Amniotic stem cell (primary cell): ENCODE data around the gene ADIPOR1.
"Not testable (repeated sequence)": the region's sequence is repeated elsewhere in the genome, so short reads cannot be mapped to it uniquely, and the experiment has no call there.

Source experiments
- DNase-seq: peaks from one replicate; lab custom pipeline; 2025; lab: John Stamatoyannopoulos, UW

The ADIPOR1 gene

GRCh38 chr1:202936409-202936808 lies 21.7 kb downstream of the ADIPOR1 start:
- DNase-seq: not testable (repeated sequence)

GRCh38 chr1:202935844-202936243 lies 22.3 kb downstream of the ADIPOR1 start:
- DNase-seq: no peak

DNA sequence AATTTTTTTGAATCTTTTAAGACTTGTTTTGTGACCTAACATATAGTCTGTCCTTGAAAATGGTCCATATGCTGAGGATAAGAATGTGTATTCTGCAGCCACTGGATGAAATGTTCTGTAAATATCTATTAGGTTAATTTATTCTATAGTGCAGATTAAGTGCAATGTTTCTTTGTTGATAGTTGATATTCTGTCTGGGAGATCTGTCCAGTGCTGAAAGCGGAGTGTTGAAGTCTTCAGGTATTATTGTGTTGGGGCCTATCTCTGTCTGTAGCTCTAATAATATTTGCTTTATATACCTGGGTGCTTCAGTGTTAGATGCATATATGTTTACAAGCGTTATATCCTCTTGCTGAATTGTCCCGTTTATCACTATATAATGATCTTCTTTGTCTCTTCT lies 23.4 kb downstream of the ADIPOR1 start:
- no peak for DNase-seq

DNA sequence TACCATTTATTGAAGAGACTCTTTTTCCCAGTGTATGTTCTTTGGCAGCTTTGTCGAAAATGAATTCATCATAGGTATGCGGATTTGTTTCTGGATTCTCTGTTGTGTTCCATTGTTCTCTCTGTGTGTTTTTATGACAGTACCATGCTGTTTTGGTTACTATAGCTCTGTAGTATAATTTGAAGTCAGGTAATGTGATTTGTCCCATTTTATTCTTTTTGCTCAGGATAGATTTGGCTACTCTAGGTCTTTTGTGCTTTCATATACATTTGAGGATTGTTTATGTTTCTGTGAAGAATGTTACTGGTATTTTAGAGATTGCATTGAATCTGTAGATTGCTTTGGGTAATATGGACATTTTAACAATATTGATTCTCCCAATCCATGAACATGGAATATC lies 25.6 kb downstream of the ADIPOR1 start:
- no peak for DNase-seq

- DNase-seq: peak; percentile 90
Measured at GRCh38 chr1:202926581-202927491, 31.3 kb downstream of the ADIPOR1 start, which contains the start of gene KLHL12. KLHL12 (minus strand) TSS chr1:202927234; CDS start chr1:202925162, 2,072 bp downstream.

DNA sequence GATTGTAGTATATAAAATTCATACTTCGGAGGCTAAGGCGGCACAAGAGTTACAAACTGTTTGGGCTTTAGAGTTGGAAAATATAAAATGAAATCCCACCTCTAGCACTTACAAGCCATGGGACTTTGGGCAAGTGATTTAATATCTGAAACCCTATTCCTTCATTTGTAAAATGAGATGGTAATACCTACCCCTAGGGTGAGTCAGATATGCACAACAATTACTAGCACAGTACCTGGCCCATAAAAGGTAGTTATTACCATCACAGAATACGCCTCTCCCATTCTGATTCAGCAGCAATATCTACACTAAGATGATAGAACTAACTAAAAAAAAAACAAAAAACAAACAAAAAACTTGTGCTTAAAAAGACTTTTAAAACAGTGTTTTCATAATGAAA lies 34.6 kb downstream of the ADIPOR1 start:
- no peak for DNase-seq

GRCh38 chr1:202919615-202920014 lies 38.5 kb downstream of the ADIPOR1 start:
- DNase-seq: no peak

- DNase-seq: no peak
Measured at GRCh38 chr1:202915146-202915545, 43.0 kb downstream of the ADIPOR1 start.

DNA sequence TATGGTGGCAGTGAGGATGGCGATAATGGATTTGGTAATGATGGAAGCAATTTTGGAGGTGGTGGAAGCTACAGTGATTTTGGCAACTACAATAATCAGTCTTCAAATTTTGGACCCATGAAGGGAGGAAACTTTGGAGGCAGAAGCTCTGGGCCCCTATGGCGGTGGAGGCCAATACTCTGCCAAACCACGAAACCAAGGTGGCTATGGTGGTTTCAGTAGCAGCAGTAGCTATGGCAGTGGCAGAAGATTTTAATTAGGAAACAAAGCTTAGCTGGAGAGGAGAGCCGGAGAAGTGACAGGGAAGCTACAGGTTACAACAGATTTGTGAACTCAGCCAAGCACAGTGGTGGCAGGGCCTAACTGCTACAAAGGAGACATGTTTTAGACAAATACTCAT lies 45.6 kb downstream of the ADIPOR1 start:
- not testable (repeated sequence) for DNase-seq

DNA sequence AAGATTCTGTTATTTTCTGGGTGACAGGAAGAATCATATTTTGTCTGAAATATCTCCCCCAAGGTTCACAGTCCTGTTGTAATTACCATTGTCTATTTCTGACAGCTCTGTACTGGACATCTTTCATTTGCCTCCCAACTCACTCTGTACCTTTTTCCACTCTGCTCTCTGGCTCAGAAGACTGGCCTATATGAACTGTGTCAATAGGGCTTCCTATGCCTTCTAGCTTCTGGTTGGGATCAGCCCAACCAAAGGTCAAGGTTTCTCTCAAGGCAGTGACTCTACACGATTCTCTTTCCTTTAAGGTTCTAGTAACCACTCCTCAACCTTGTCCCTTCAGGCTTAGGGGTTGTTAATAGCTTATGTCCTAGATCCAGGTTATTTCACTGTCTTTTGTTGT lies 48.6 kb downstream of the ADIPOR1 start:
- no peak for DNase-seq

DNA sequence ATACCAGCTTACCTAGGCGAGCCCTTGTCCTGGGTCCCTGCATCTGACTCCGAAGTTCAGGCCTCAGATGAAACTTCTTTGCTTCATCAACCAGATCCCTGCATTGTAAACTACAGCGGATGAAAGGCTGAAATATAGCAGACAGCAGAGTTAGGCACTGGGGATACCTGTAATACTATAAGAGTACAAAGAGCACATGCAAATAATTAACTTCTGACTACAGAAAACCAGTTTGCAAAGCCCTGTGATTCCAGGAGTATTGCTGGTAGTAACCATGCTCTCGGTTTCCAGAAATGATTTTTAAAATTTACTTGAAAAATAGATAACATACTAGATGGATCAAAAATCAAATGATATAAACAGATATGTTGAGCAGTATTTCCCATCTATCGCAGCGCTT lies 49.1 kb downstream of the ADIPOR1 start:
- DNase-seq: no peak

DNA sequence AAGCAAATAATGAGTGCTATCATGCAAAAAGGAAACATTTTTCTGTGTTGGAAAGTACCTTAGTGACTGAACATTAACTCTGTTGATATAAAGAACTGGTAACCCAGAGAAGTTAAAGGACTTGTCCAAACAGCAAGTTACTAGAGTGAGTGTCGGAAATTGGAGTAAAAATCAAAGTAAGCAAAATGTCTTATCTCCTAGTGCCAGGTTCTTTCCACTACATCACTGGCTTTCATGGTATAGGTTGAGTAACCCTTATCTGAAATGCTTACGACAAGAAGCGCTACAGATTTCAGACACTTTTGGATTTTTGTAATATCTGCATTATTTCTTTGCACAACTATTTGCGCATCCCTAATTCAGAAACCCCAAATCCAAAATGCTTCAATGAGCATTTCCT lies 52.8 kb downstream of the ADIPOR1 start:
- no peak for DNase-seq

GRCh38 chr1:202903808-202904207 lies 54.3 kb downstream of the ADIPOR1 start:
- DNase-seq: not testable (repeated sequence)

GRCh38 chr1:202901555-202901954 lies 56.6 kb downstream of the ADIPOR1 start:
- DNase-seq: no peak

GRCh38 chr1:202892501-202892900 lies 65.6 kb downstream of the ADIPOR1 start:
- DNase-seq: no peak
